GM23338 (cell line): ENCODE results near the gene GAGE1.
"Not testable (repeated sequence)": the region's sequence is repeated elsewhere in the genome, so short reads cannot be mapped to it uniquely, and the experiment has no call there.

Experiments used
- CREB1 ChIP-seq: fragments of 250-450 bp; sonication (Bioruptor Pico); IDR thresholded peaks from 2 replicates; pipeline ENCODE4 v1.5.0; 2020; ENCODE audit warnings: low read depth, mild to moderate bottlenecking, moderate library complexity
- EZH2 ChIP-seq: fragments of 200-600 bp; sonication (generic); IDR thresholded peaks from one replicate; pipeline ENCODE4 v1.8.0; 2017; ENCODE audit warnings: antibody characterized with exemption, mild to moderate bottlenecking, low read depth; ENCODE audit not compliant: unreplicated experiment
- EZH2phosphoT487 ChIP-seq: fragments of 200-600 bp; sonication (generic); IDR thresholded peaks from one replicate; pipeline ENCODE4 v1.8.1; 2018; ENCODE audit warnings: antibody characterized with exemption; ENCODE audit not compliant: unreplicated experiment
- JUNB ChIP-seq: IDR thresholded peaks from one replicate; pipeline ENCODE4 v1.6.1; 2016; ENCODE audit warnings: antibody characterized with exemption; ENCODE audit not compliant: unreplicated experiment
- NANOG ChIP-seq: IDR thresholded peaks from 2 replicates; pipeline ENCODE4 v1.6.1; 2016; ENCODE audit warnings: antibody characterized with exemption, borderline replicate concordance
- POLR2AphosphoS5 ChIP-seq: IDR thresholded peaks from 2 replicates; pipeline ENCODE4 v1.6.1; 2016; ENCODE audit warnings: antibody characterized with exemption, low read depth
- ZNF114 ChIP-seq: fragments of 250-450 bp; sonication (Bioruptor Pico); IDR thresholded peaks from 2 replicates; pipeline ENCODE4 v1.5.0; 2020; ENCODE audit warnings: mild to moderate bottlenecking, moderate library complexity
- TF ChIP-seq, protein P1 (sequence below), 2 experiments: fragments of 200-600 bp in 1 of 2; sonication (generic) in 1 of 2; conservative IDR thresholded peaks; 2 replicates each; pipeline versions ENCODE4 v1.5.1 to v1.6.1; 2016 to 2017; ENCODE audit warnings: antibody characterized with exemption in 2 of 2, low read depth in 2 of 2, mild to moderate bottlenecking in 2 of 2, moderate library complexity in 1 of 2
- TF ChIP-seq, protein P2 (sequence below): IDR thresholded peaks from one replicate; pipeline ENCODE4 v1.6.1; 2018; ENCODE audit warnings: antibody characterized with exemption; ENCODE audit not compliant: unreplicated experiment

DNA sequence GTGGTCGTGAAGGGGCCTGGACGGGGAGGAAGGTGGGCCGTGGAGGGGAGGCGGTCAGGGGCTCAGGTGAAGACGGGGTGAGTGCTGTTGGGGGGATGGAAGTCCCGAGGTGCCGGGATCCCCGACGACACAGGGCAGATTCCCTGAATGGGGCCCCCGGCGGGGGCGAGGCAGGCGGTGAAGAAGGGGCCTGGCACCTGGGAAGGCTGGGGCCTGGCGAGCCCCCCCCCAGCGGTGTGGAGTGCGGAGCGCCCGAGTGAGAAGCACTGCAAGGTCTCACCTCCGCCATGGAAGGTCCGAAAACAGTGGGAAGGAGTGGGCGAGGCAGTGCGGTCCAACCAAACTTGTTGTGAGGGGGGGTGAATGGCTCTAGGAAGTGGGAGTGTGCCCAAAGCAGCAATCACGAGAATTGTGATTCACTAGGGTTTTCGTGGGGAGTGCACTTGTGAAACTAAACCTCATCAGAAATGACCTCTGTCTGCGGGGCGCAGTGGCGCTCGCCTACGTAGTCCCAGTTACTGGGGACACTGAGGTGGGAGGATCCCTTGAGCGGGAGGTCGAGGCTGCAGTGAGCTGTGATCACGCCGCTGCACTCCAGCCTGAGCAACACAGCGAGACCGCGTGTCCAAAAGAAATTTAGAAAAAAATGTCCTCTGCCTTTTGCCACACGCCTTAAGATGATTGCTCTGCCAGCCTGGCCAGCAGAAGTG, 8.9 kb upstream of the GAGE1 start:
- TF ChIP-seq EZH2; EZH2phosphoT487; CREB1 (CRISPR knock-in tag); POLR2AphosphoS5; NANOG; ZNF114 (CRISPR knock-in tag); JUNB: not testable (repeated sequence)
- TF ChIP-seq, protein P1, sequence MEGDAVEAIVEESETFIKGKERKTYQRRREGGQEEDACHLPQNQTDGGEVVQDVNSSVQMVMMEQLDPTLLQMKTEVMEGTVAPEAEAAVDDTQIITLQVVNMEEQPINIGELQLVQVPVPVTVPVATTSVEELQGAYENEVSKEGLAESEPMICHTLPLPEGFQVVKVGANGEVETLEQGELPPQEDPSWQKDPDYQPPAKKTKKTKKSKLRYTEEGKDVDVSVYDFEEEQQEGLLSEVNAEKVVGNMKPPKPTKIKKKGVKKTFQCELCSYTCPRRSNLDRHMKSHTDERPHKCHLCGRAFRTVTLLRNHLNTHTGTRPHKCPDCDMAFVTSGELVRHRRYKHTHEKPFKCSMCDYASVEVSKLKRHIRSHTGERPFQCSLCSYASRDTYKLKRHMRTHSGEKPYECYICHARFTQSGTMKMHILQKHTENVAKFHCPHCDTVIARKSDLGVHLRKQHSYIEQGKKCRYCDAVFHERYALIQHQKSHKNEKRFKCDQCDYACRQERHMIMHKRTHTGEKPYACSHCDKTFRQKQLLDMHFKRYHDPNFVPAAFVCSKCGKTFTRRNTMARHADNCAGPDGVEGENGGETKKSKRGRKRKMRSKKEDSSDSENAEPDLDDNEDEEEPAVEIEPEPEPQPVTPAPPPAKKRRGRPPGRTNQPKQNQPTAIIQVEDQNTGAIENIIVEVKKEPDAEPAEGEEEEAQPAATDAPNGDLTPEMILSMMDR (conservative IDR thresholded peaks at IDR 0.05; ENCODE audit: low read depth in 2 of 2): not testable (repeated sequence)
- TF ChIP-seq, protein P2, sequence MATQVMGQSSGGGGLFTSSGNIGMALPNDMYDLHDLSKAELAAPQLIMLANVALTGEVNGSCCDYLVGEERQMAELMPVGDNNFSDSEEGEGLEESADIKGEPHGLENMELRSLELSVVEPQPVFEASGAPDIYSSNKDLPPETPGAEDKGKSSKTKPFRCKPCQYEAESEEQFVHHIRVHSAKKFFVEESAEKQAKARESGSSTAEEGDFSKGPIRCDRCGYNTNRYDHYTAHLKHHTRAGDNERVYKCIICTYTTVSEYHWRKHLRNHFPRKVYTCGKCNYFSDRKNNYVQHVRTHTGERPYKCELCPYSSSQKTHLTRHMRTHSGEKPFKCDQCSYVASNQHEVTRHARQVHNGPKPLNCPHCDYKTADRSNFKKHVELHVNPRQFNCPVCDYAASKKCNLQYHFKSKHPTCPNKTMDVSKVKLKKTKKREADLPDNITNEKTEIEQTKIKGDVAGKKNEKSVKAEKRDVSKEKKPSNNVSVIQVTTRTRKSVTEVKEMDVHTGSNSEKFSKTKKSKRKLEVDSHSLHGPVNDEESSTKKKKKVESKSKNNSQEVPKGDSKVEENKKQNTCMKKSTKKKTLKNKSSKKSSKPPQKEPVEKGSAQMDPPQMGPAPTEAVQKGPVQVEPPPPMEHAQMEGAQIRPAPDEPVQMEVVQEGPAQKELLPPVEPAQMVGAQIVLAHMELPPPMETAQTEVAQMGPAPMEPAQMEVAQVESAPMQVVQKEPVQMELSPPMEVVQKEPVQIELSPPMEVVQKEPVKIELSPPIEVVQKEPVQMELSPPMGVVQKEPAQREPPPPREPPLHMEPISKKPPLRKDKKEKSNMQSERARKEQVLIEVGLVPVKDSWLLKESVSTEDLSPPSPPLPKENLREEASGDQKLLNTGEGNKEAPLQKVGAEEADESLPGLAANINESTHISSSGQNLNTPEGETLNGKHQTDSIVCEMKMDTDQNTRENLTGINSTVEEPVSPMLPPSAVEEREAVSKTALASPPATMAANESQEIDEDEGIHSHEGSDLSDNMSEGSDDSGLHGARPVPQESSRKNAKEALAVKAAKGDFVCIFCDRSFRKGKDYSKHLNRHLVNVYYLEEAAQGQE: not testable (repeated sequence)
